Vagina (tissue), 2 donors: Measurements from ENCODE around the gene CTAGE9.

Experiments
- CTCF ChIP-seq, 3 experiments: fragments of 450-650 bp in 2 of 3; fragments of 200-600 bp in 1 of 3; sonication (generic) in 1 of 3; IDR thresholded peaks; one replicate each; pipeline ENCODE4 v1.5.1; 2017 to 2019; ENCODE audit warnings: antibody characterized with exemption in 3 of 3, mild to moderate bottlenecking in 2 of 3, moderate library complexity in 2 of 3
- POLR2A ChIP-seq, 2 donors: fragments of 450-650 bp; IDR thresholded peaks; one replicate each; pipeline ENCODE4 v1.6.1; 2017; ENCODE audit warnings: antibody characterized with exemption in 2 of 2, mild to moderate bottlenecking in 2 of 2, moderate library complexity in 2 of 2

- no peak for TF ChIP-seq POLR2A (IDR thresholded peaks at IDR 0.05)
- TF ChIP-seq CTCF (IDR thresholded peaks at IDR 0.05), result no peak
Observed at GRCh38 chr6:131680868-131681267, 29.9 kb downstream of the CTAGE9 start.
